SK-MEL-5 (cell line): Measurements from ENCODE around the gene SLC2A4RG. TPM values are rescaled to one million over a fixed set of nuclear protein-coding genes. Genes with fewer than 3 reads are reported as not detected.
A peak's percentile ranks its signal among the peaks of the same experiment; 100 is the strongest.
"Not testable (repeated sequence)": the region's sequence is repeated elsewhere in the genome, so short reads cannot be mapped to it uniquely, and the experiment has no call there.

ENCODE experiments used
- DNase-seq: peaks from one replicate; pipeline ENCODE4 v3.0.0-alpha.2; 2016; ENCODE audit warnings: low read depth, low spot score
- in situ Hi-C: cut with HindIII; loops from 2 replicates; pipeline ENCODE4 v1.10.0; 2016; ENCODE audit warnings: low sequenced_read_pairs, high pct_unique_total_duplicates, low pct_unique_long_range_greater_than_20kb
- total RNA-seq: library from RNA; depleted of rRNA; stranded (reverse); fragments of >200 nt; shearing (Covaris generic); gene quantifications from 2 replicates; pipeline ENCODE4 v1.2.3, GENCODE V29; 2014

The SLC2A4RG gene
- total RNA-seq, 1 experiment from 2014 or later, result 11.4 TPM

- peak; percentile 81 for DNase-seq
- in situ Hi-C loops, result no loop called here
These were observed 31.8 kb upstream of the SLC2A4RG start, which contains the start of the genes ARFRP1 and ZGPAT for GRCh38 chr20:63707558-63708300. Gene ARFRP1, minus strand, starts transcription at chr20:63707976. Its CDS starts 885 bp downstream, at chr20:63707091. Gene ZGPAT, plus strand, starts transcription at chr20:63708039. Its CDS starts 542 bp downstream, at chr20:63708581.

- in situ Hi-C loops, result no loop called here
These were observed 31.1 kb upstream of the SLC2A4RG start for GRCh38 chr20:63708301-63709148.

DNA sequence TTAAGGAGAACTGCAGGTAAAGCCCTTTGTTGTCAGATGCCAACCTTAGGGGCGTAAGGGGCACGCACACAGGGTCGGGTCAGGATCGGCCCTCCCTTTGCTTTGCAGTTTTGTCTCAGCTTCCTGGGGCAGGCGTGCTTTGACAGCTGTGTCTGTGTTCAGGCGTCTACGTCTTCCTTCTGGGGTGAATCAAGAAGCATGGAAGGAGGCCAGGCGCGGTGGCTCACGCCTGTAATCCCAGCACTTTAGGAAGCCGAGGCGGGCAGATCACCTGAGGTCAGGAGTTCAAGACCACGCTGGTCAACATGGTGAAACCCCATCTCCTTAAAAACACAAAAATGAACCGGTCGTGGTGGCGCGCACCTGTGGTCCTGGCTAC lies 30.4 kb upstream of the SLC2A4RG start:
- no peak for DNase-seq
- in situ Hi-C loops, result no loop called here

More at GRCh38 chr20:63708301-63709148, 31.1 kb upstream of the SLC2A4RG start:
- DNase-seq, result no peak

DNA sequence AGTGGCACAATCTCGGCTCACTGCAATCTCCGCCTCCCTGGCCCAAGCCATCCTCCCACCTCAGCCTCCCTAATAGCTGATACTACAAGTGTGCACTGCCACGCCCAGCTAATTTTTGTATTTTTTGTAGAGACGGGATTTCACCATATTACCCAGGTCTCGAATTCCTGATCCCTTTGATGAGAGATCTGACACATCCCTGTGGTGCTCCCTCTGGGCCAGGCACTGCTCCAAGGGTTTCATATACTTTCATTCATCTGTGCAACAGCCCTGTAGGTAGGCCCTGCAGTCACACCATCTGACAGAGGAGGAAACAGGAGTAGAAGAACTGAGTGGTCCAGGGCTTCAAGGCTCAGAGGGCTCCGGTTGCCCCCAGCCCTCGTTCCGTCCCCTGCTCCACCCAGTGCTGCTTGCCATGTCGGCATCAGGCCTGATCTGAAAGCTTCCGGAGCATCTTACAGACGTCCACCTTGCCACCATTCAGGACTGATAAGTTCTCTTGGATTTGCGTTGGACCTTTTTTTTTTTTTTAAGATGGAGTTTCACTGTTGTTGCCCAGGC lies 28.4 kb upstream of the SLC2A4RG start:
- in situ Hi-C loops, result no loop called here

GRCh38 chr20:63712191-63712590 lies 27.4 kb upstream of the SLC2A4RG start:
- in situ Hi-C loops, result no loop called here
- DNase-seq, result no peak

More for the DNA sequence above, 28.4 kb upstream of the SLC2A4RG start:
- no peak for DNase-seq

- no peak for DNase-seq
- in situ Hi-C loops, result no loop called here
These were observed 24.7 kb upstream of the SLC2A4RG start for GRCh38 chr20:63714858-63715257.

GRCh38 chr20:63718996-63719395 lies 20.6 kb upstream of the SLC2A4RG start:
- no peak for DNase-seq
- in situ Hi-C loops, result no loop called here

GRCh38 chr20:63722967-63723622 lies 16.5 kb upstream of the SLC2A4RG start:
- DNase-seq, in situ Hi-C loops: not testable (repeated sequence)

DNA sequence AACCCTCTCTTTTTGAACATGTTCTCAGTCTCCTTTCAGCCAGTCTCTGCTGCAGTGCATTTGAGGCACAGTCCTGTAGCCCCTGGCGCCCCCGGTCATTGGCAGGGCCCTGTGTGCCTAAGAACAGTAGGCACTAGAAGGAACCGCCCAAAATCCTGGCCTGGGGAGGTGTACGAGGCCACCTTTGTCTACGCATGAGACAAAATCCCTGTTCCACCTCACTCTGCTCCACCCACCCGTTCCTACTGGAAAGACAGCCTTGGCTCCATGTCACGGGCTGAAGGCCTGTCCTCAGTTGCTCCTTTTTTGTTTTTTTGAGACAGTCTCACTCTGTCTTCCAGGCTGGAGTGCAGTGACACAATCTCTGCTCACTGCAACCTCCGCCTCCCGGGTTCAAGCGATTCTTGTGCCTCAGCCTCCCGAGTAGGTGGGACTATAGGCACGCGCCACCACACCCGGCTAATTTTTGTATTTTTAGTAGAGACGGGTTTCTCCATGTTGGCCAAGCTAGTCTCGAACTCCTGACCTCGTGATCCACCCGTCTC lies 9.3 kb upstream of the SLC2A4RG start:
- in situ Hi-C loops, result not testable (repeated sequence)

DNA sequence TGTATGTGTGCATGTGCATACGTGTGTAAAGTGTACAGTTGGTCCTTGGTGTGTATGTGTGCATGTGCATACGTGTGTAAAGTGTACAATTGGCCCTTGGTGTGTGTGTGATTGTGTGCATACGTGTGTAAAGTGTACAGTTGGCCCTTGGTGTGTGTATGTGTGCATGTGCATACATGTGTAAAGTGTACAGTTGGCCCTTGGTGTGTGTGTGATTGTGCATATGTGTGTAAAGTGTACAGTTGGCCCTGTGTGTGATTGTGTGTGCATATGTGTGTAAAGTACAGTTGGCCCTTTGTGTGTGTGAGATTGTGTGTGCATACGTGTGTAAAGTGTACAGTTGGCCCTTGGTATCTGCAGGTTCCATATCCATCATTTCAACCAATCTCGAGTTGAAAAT lies 8.2 kb upstream of the SLC2A4RG start:
- no peak for DNase-seq
- in situ Hi-C loops, result no loop called here

More for the DNA sequence above, 9.3 kb upstream of the SLC2A4RG start:
- not testable (repeated sequence) for DNase-seq

- in situ Hi-C loops, result no loop called here
- DNase-seq, result no peak
These were observed 7.2 kb upstream of the SLC2A4RG start for GRCh38 chr20:63732118-63733095.

- in situ Hi-C loops, result no loop called here
- DNase-seq, result no peak
These were observed 6.5 kb upstream of the SLC2A4RG start for GRCh38 chr20:63733117-63733516.

DNA sequence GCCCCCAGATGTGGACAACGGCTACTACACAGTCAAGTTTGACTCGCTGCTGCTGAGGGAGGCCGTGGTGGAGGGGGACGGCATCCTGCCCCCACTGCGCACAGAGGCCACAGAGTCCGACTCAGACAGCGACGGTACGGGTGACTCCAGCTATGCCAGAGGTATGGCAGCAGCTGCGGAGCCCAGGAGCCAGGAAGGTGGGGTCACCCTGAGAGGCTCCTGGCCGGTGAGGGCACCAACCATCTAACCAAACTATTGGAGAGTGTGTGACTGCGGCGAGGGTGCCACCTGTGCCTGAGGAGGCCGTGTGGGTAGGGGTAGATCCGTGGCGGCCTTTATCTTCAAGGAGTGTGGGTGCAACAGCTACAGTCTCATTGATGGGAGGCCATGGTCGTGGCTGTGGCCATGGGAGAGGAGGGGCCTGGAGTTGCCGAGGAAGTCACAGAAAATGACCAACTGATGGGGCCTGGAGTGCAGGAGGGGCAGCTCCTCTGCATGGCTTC lies 5.9 kb upstream of the SLC2A4RG start:
- DNase-seq, result no peak
- in situ Hi-C loops, result no loop called here

GRCh38 chr20:63734111-63734945 lies 5.2 kb upstream of the SLC2A4RG start:
- DNase-seq, result no peak
- in situ Hi-C loops, result no loop called here
